K562 (cell line): ENCODE measurements around the gene CT45A10. TPM values are rescaled to one million over a fixed set of nuclear protein-coding genes. Genes with fewer than 3 reads are reported as not detected.
A peak's percentile ranks its signal among the peaks of the same experiment; 100 is the strongest.

Experiments
- ATF1 ChIP-seq, 2 experiments: fragments of 450-650 bp in 1 of 2; IDR thresholded peaks; 2 replicates each; pipeline ENCODE4 v1.6.1; 2016; ENCODE audit warnings: missing compliant biosample characterization in 1 of 2, missing genetic modification characterization in 1 of 2
- CEBPB ChIP-seq: fragments of 450-650 bp; IDR thresholded peaks from 2 replicates; pipeline ENCODE4 v1.6.1; 2016; ENCODE audit warnings: missing genetic modification characterization, missing compliant biosample characterization
- CHD2 ChIP-seq: IDR thresholded peaks from 2 replicates; pipeline ENCODE4 v1.6.1; 2011; ENCODE audit warnings: low read depth, low read length
- CREM ChIP-seq: IDR thresholded peaks from 2 replicates; pipeline ENCODE4 v1.6.1; 2014; ENCODE audit warnings: antibody characterized with exemption, low read depth
- CTBP1 ChIP-seq: fragments of 450-650 bp; IDR thresholded peaks from 2 replicates; pipeline ENCODE4 v1.6.1; 2016; ENCODE audit warnings: borderline replicate concordance
- ESRRB ChIP-seq: fragments of 250-450 bp; sonication (Bioruptor Pico); IDR thresholded peaks from 2 replicates; pipeline ENCODE4 v1.5.0; 2020; ENCODE audit warnings: mild to moderate bottlenecking, moderate library complexity, borderline replicate concordance
- FOXM1 ChIP-seq, 2 experiments: fragments of 450-650 bp in 1 of 2; sonication (generic) in 1 of 2; formaldehyde crosslinking in 1 of 2; IDR thresholded peaks; 2 replicates each; pipeline versions ENCODE4 v1.6.1 to v1.9.0; 2017 to 2022; ENCODE audit warnings: low read depth in 2 of 2, mild to moderate bottlenecking in 2 of 2, missing genetic modification reagents in 1 of 2, moderate library complexity in 1 of 2
- GATAD2B ChIP-seq: fragments of 450-650 bp; IDR thresholded peaks from 2 replicates; pipeline ENCODE4 v1.6.1; 2017; ENCODE audit warnings: mild to moderate bottlenecking, borderline replicate concordance
- ILK ChIP-seq: fragments of 450-650 bp; IDR thresholded peaks from 2 replicates; pipeline ENCODE4 v1.6.1; 2016; ENCODE audit warnings: missing genetic modification characterization, low read depth, mild to moderate bottlenecking, missing compliant biosample characterization, moderate library complexity, borderline replicate concordance
- KDM1A ChIP-seq, 2 experiments: fragments of 450-650 bp; IDR thresholded peaks; 2 replicates each; pipeline ENCODE4 v1.6.1; 2016; ENCODE audit warnings: mild to moderate bottlenecking in 2 of 2
- MBD2 ChIP-seq: sonication (generic); IDR thresholded peaks from 2 replicates; pipeline ENCODE4 v1.6.1; 2016; ENCODE audit warnings: low read depth, borderline replicate concordance
- MTA1 ChIP-seq: fragments of 450-650 bp; IDR thresholded peaks from 2 replicates; pipeline ENCODE4 v1.6.1; 2017; ENCODE audit warnings: borderline replicate concordance
- PML ChIP-seq: IDR thresholded peaks from 2 replicates; pipeline ENCODE4 v1.6.1; 2012; ENCODE audit warnings: low read length, inconsistent platforms
- PRMT5 ChIP-seq: sonication (generic); formaldehyde crosslinking; IDR thresholded peaks from 2 replicates; pipeline ENCODE4 v1.5.0; 2020; ENCODE audit warnings: missing genetic modification reagents
- RBM17 ChIP-seq: fragments of 200-400 bp; formaldehyde crosslinking; IDR thresholded peaks from 2 replicates; pipeline ENCODE4 v1.6.1; 2017; ENCODE audit warnings: low read depth, mild to moderate bottlenecking, low read length, borderline replicate concordance
- SMARCA4 ChIP-seq: fragments of 450-650 bp; IDR thresholded peaks from 2 replicates; pipeline ENCODE4 v1.6.1; 2016
- YY1 ChIP-seq, 3 experiments: IDR thresholded peaks; 2 replicates each; pipeline ENCODE4 v1.6.1; 2011; ENCODE audit warnings: low read length in 2 of 3, mild to moderate bottlenecking in 2 of 3, moderate library complexity in 2 of 3, borderline replicate concordance in 1 of 3, control low read depth in 1 of 3, low read depth in 1 of 3; ENCODE audit not compliant: insufficient read depth in 3 of 3, insufficient replicate concordance in 2 of 3, control insufficient read depth in 1 of 3, insufficient read length in 1 of 3; ENCODE audit errors: extremely low read depth in 1 of 3
- ZBED1 ChIP-seq: IDR thresholded peaks from 2 replicates; pipeline ENCODE4 v1.6.1; 2014
- ZNF140 ChIP-seq: fragments of 250-450 bp; sonication (Bioruptor Pico); IDR thresholded peaks from 2 replicates; pipeline ENCODE4 v1.8.0; 2021; ENCODE audit warnings: moderate library complexity, mild to moderate bottlenecking, inconsistent platforms
- ZNF224 ChIP-seq: sonication (generic); formaldehyde crosslinking; IDR thresholded peaks from 2 replicates; pipeline ENCODE4 v1.8.0; 2022; ENCODE audit warnings: mild to moderate bottlenecking, missing genetic modification reagents
- ZNF644 ChIP-seq: fragments of 200-800 bp; sonication (Bioruptor generic); IDR thresholded peaks from 2 replicates; pipeline ENCODE4 v1.6.1; 2016; ENCODE audit warnings: low read depth, missing genetic modification characterization, missing compliant biosample characterization
- polyA plus RNA-seq, 8 experiments: library from polyadenylated mRNA; depleted of rRNA in 4 of 8; stranded (reverse) in 5 of 8; unstranded in 3 of 8; fragments of >200 nt; fragmentation: Nextera tagmentation in 2 of 8; fragmentation: Illumina TruSeq in 1 of 8; extraction: Ambion mirVana in 2 of 8; extraction: Trizol in 1 of 8; gene quantifications; 2 replicates each; pipeline versions ENCODE4 v1.2.1 to v1.2.3, GENCODE V29; 2011 to 2014; ENCODE audit warnings: inconsistent platforms in 1 of 8, missing spikeins in 1 of 8
- total RNA-seq, 7 experiments: library from RNA; depleted of rRNA in 6 of 7; stranded (reverse); fragments of >200 nt in 6 of 7; fragmentation: Illumina TruSeq in 2 of 7; extraction: Trizol in 2 of 7; gene quantifications; 2 replicates each; pipeline versions ENCODE4 v1.2.1 to v1.2.3, GENCODE V29; 2011 to 2021; ENCODE audit warnings: low replicate concordance in 1 of 7
- TF ChIP-seq, protein P1 (sequence below): fragments of 450-650 bp; conservative IDR thresholded peaks from 2 replicates; pipeline ENCODE4 v1.6.1; 2016; ENCODE audit warnings: missing genetic modification characterization, low read depth, mild to moderate bottlenecking, missing compliant biosample characterization, moderate library complexity
- TF ChIP-seq, protein P2 (sequence below): IDR thresholded peaks from 3 replicates; pipeline ENCODE4 v1.6.1; 2011; ENCODE audit warnings: borderline replicate concordance, mild to moderate bottlenecking, moderate library complexity; ENCODE audit not compliant: insufficient read length; ENCODE audit errors: extremely low read depth
- TF ChIP-seq, protein P3 (sequence below): fragments of 450-650 bp; IDR thresholded peaks from 2 replicates; pipeline ENCODE4 v1.6.1; 2016; ENCODE audit warnings: mild to moderate bottlenecking

CT45A10 gene
- total and polyA plus RNA-seq, 9 of the 15 experiments (the other 6 are each of a cell fraction or from before 2014, with no cell fraction given) = 78.1 to 175 (median 102) TPM

DNA sequence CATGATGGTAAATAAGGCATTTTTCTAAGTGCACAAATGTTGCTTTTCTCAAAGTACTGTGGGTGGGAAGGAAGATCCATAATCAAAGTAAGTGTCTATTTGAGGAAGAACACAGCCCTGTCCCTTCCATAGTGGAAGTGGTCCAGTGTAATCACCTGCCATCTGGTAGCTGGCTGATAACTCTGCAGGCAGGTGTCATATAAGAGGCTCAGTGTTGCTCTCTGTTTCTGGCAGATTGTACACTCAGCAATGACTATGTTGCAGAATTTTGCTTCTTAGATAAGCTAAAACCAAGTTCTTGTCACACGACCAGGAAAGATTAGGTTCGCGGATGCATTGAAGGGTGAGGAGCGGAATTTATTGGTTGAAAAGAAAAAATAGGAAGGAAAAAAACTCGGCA, 21.2 kb upstream of the CT45A10 start (continued):
- no peak for TF ChIP-seq RBM17
- TF ChIP-seq MTA1 = peak; percentile 79
- TF ChIP-seq ILK (tag) = no peak
- TF ChIP-seq YY1 (IDR thresholded peaks at IDR 0.05; ENCODE audit: borderline replicate concordance in 1 of 3, control insufficient read depth in 1 of 3, extremely low read depth in 1 of 3, insufficient read depth in 3 of 3, insufficient read length in 1 of 3, insufficient replicate concordance in 2 of 3, low read depth in 1 of 3, low read length in 2 of 3) = no peak
- no peak for TF ChIP-seq CEBPB (tag)
- TF ChIP-seq ZNF224 (CRISPR knock-in tag) = no peak
- TF ChIP-seq ATF1 (CRISPR knock-in tag; IDR thresholded peaks at IDR 0.05) = no peak
- TF ChIP-seq ATF1 (tag; IDR thresholded peaks at IDR 0.05) = peak; percentile 36; the same call in 1 of the 2 replicates
- peak; percentile 86 for TF ChIP-seq ZNF644 (tag)
- no peak for TF ChIP-seq CHD2
- peak; percentile 72 for TF ChIP-seq CREM
- TF ChIP-seq, protein P1, sequence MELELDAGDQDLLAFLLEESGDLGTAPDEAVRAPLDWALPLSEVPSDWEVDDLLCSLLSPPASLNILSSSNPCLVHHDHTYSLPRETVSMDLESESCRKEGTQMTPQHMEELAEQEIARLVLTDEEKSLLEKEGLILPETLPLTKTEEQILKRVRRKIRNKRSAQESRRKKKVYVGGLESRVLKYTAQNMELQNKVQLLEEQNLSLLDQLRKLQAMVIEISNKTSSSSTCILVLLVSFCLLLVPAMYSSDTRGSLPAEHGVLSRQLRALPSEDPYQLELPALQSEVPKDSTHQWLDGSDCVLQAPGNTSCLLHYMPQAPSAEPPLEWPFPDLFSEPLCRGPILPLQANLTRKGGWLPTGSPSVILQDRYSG (tag) = 0 out of 2 replicates have a peak, but pooled peaks have one; percentile 42
- no peak for TF ChIP-seq GATAD2B
- peak; percentile 98 for TF ChIP-seq PML
- TF ChIP-seq ZBED1 = peak; percentile 85; the same call in 1 of the 2 replicates
- TF ChIP-seq PRMT5 (CRISPR knock-in tag) = no peak
- no peak for TF ChIP-seq ESRRB
- TF ChIP-seq FOXM1 (IDR thresholded peaks at IDR 0.05; ENCODE audit: low read depth) = peak; percentile 92
- no peak for TF ChIP-seq FOXM1 (CRISPR knock-in tag; IDR thresholded peaks at IDR 0.05; ENCODE audit: low read depth)
- TF ChIP-seq CTBP1 = peak; percentile 90
- peak; percentile 92 for TF ChIP-seq SMARCA4
- peak; percentile 89 to 94 for TF ChIP-seq KDM1A (IDR thresholded peaks at IDR 0.05)
- TF ChIP-seq, protein P2, sequence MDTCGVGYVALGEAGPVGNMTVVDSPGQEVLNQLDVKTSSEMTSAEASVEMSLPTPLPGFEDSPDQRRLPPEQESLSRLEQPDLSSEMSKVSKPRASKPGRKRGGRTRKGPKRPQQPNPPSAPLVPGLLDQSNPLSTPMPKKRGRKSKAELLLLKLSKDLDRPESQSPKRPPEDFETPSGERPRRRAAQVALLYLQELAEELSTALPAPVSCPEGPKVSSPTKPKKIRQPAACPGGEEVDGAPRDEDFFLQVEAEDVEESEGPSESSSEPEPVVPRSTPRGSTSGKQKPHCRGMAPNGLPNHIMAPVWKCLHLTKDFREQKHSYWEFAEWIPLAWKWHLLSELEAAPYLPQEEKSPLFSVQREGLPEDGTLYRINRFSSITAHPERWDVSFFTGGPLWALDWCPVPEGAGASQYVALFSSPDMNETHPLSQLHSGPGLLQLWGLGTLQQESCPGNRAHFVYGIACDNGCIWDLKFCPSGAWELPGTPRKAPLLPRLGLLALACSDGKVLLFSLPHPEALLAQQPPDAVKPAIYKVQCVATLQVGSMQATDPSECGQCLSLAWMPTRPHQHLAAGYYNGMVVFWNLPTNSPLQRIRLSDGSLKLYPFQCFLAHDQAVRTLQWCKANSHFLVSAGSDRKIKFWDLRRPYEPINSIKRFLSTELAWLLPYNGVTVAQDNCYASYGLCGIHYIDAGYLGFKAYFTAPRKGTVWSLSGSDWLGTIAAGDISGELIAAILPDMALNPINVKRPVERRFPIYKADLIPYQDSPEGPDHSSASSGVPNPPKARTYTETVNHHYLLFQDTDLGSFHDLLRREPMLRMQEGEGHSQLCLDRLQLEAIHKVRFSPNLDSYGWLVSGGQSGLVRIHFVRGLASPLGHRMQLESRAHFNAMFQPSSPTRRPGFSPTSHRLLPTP = no peak
- TF ChIP-seq MBD2 = 0 out of 2 replicates have a peak, but pooled peaks have one; percentile 48
- no peak for TF ChIP-seq ZNF140 (CRISPR knock-in tag)
- TF ChIP-seq, protein P3, sequence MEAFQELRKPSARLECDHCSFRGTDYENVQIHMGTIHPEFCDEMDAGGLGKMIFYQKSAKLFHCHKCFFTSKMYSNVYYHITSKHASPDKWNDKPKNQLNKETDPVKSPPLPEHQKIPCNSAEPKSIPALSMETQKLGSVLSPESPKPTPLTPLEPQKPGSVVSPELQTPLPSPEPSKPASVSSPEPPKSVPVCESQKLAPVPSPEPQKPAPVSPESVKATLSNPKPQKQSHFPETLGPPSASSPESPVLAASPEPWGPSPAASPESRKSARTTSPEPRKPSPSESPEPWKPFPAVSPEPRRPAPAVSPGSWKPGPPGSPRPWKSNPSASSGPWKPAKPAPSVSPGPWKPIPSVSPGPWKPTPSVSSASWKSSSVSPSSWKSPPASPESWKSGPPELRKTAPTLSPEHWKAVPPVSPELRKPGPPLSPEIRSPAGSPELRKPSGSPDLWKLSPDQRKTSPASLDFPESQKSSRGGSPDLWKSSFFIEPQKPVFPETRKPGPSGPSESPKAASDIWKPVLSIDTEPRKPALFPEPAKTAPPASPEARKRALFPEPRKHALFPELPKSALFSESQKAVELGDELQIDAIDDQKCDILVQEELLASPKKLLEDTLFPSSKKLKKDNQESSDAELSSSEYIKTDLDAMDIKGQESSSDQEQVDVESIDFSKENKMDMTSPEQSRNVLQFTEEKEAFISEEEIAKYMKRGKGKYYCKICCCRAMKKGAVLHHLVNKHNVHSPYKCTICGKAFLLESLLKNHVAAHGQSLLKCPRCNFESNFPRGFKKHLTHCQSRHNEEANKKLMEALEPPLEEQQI = peak; percentile 65; the same call in 1 of the 2 replicates
